ENCODE results near the gene DISP3.
A peak's percentile ranks its signal among the peaks of the same experiment; 100 is the strongest.

GRCh38 chr1:11570821-11571380 lies 91.9 kb downstream of the DISP3 start:
- no peak for TF ChIP-seq SP1 (CRISPR knock-in tag; IDR thresholded peaks at IDR 0.05)
- peak; percentile 35; the same call in 1 of the 2 replicates for TF ChIP-seq TFAP4 (CRISPR knock-in tag; IDR thresholded peaks at IDR 0.05; ENCODE audit: borderline replicate concordance)
- TF ChIP-seq POLR2A (conservative IDR thresholded peaks at IDR 0.05), result no peak
- no peak for TF ChIP-seq BDP1 (IDR thresholded peaks at IDR 0.05; ENCODE audit: insufficient read depth, insufficient read length)
- no peak for TF ChIP-seq HDAC1 (IDR thresholded peaks at IDR 0.05)
